HEK293 (cell line): ENCODE results near the gene GALNT6.
"Not testable (repeated sequence)": the region's sequence is repeated elsewhere in the genome, so short reads cannot be mapped to it uniquely, and the experiment has no call there.

Experiments used
- KLF1 ChIP-seq: fragments of 450-650 bp; formaldehyde crosslinking; IDR thresholded peaks from 2 replicates; pipeline ENCODE4 v1.5.1; 2016; ENCODE audit warnings: missing biosample characterization, missing genetic modification characterization
- KLF16 ChIP-seq: fragments of 450-650 bp; formaldehyde crosslinking; IDR thresholded peaks from 2 replicates; pipeline ENCODE4 v1.5.1; 2017; ENCODE audit warnings: missing biosample characterization, missing genetic modification characterization
- SCRT1 ChIP-seq: fragments of 450-650 bp; formaldehyde crosslinking; IDR thresholded peaks from 2 replicates; pipeline ENCODE4 v1.5.1; 2016; ENCODE audit warnings: missing biosample characterization, missing genetic modification characterization, borderline replicate concordance
- TRIM28 ChIP-seq: IDR thresholded peaks from 2 replicates; pipeline ENCODE4 v1.6.1; 2011; ENCODE audit warnings: low read length, control low read depth, borderline replicate concordance
- ZBTB10 ChIP-seq: fragments of 450-650 bp; formaldehyde crosslinking; IDR thresholded peaks from 2 replicates; pipeline ENCODE4 v1.5.1; 2016; ENCODE audit warnings: missing biosample characterization, missing genetic modification characterization
- ZBTB21 ChIP-seq: fragments of 450-650 bp; formaldehyde crosslinking; IDR thresholded peaks from 2 replicates; pipeline ENCODE4 v1.5.1; 2017; ENCODE audit warnings: missing biosample characterization, missing genetic modification characterization
- ZBTB48 ChIP-seq: fragments of 450-650 bp; formaldehyde crosslinking; IDR thresholded peaks from 2 replicates; pipeline ENCODE4 v1.5.1; 2016; ENCODE audit warnings: missing biosample characterization, missing genetic modification characterization
- ZNF510 ChIP-seq: fragments of 450-650 bp; formaldehyde crosslinking; IDR thresholded peaks from 2 replicates; pipeline ENCODE4 v1.5.1; 2018; ENCODE audit warnings: mild to moderate bottlenecking, missing genetic modification characterization, missing biosample characterization; ENCODE audit not compliant: insufficient replicate concordance
- TF ChIP-seq, protein P1 (sequence below): fragments of 450-650 bp; formaldehyde crosslinking; IDR thresholded peaks from 2 replicates; pipeline ENCODE4 v1.5.1; 2016; ENCODE audit warnings: missing biosample characterization, missing genetic modification characterization
- TF ChIP-seq, protein P2 (sequence below): fragments of 450-650 bp; formaldehyde crosslinking; IDR thresholded peaks from 2 replicates; pipeline ENCODE4 v1.5.1; 2016; ENCODE audit warnings: missing biosample characterization, missing genetic modification characterization, low read depth

DNA sequence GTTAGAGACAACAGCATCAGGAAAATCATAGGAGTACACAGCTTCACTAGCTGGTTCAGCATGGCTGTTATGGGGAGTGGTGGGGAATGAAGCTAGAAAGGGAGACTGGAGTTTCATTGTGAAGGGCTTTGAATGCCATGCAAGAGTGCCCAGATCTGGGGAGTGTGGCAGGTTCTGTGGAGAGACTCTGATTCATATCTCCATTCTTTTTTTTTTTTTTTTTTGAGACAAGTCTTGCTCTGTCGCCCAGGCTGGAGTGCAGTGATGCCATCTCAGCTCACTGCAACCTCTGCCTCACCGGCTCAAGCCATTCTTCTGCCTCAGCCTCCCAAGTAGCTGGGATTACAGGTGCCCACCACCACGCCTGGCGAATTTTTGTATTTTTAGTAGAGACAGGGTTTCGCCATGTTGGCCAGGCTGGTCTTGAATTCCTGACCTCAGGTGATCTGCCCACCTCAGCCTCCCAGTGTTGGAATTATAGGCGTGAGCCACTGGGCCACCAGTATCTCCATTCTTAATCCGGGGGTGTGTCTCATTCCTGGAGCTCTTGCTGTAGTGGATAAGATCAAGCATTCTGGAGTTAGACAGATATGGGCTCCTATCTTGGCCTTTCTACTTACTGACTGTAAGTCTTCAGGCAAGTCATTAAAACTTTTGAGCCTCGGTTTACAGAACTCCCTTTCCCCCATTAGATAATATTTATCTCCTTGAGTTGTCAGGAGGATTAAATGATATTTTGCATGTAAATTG is 73.0 kb downstream of the GALNT6 start:
- not testable (repeated sequence) for TF ChIP-seq KLF1 (tag by site-specific recombination); TRIM28; ZNF510 (tag by site-specific recombination); SCRT1 (tag by site-specific recombination); ZBTB21; ZBTB10 (tag by site-specific recombination); KLF16 (tag by site-specific recombination); ZBTB48 (tag by site-specific recombination)
- TF ChIP-seq, protein P1, sequence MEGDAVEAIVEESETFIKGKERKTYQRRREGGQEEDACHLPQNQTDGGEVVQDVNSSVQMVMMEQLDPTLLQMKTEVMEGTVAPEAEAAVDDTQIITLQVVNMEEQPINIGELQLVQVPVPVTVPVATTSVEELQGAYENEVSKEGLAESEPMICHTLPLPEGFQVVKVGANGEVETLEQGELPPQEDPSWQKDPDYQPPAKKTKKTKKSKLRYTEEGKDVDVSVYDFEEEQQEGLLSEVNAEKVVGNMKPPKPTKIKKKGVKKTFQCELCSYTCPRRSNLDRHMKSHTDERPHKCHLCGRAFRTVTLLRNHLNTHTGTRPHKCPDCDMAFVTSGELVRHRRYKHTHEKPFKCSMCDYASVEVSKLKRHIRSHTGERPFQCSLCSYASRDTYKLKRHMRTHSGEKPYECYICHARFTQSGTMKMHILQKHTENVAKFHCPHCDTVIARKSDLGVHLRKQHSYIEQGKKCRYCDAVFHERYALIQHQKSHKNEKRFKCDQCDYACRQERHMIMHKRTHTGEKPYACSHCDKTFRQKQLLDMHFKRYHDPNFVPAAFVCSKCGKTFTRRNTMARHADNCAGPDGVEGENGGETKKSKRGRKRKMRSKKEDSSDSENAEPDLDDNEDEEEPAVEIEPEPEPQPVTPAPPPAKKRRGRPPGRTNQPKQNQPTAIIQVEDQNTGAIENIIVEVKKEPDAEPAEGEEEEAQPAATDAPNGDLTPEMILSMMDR (tag by site-specific recombination): not testable (repeated sequence)
- TF ChIP-seq, protein P2, sequence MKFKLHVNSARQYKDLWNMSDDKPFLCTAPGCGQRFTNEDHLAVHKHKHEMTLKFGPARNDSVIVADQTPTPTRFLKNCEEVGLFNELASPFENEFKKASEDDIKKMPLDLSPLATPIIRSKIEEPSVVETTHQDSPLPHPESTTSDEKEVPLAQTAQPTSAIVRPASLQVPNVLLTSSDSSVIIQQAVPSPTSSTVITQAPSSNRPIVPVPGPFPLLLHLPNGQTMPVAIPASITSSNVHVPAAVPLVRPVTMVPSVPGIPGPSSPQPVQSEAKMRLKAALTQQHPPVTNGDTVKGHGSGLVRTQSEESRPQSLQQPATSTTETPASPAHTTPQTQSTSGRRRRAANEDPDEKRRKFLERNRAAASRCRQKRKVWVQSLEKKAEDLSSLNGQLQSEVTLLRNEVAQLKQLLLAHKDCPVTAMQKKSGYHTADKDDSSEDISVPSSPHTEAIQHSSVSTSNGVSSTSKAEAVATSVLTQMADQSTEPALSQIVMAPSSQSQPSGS (tag by site-specific recombination): not testable (repeated sequence)
